ENCODE data around the gene EIF4E1B.

DNA sequence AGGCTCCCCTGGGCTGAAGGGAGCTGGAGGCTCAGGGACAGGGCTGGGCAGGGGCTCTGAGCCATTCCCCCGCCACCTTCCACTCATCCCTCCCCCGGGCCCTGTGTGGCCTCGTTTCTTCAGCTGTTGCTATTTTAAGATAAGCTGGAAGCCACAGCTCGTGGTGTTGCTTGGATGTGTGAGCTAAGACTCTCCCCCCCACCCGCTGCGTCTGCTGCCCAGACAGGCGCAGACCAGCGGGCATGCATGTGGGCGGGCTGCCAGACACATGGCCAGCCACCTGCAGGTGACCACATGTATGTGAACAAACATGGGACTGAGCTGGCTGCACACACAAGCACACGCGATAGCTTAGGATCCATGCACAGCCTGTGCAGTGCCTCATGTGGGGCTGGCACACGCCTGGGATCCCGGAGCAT lies 8.8 kb upstream of the EIF4E1B start:
- TF ChIP-seq NR3C1 (IDR thresholded peaks at IDR 0.05), result no peak
- no peak for TF ChIP-seq CBX2 (IDR thresholded peaks at IDR 0.05; ENCODE audit: borderline replicate concordance, low read depth)
- TF ChIP-seq, protein P1, sequence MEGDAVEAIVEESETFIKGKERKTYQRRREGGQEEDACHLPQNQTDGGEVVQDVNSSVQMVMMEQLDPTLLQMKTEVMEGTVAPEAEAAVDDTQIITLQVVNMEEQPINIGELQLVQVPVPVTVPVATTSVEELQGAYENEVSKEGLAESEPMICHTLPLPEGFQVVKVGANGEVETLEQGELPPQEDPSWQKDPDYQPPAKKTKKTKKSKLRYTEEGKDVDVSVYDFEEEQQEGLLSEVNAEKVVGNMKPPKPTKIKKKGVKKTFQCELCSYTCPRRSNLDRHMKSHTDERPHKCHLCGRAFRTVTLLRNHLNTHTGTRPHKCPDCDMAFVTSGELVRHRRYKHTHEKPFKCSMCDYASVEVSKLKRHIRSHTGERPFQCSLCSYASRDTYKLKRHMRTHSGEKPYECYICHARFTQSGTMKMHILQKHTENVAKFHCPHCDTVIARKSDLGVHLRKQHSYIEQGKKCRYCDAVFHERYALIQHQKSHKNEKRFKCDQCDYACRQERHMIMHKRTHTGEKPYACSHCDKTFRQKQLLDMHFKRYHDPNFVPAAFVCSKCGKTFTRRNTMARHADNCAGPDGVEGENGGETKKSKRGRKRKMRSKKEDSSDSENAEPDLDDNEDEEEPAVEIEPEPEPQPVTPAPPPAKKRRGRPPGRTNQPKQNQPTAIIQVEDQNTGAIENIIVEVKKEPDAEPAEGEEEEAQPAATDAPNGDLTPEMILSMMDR (IDR thresholded peaks at IDR 0.05), result no peak
- no peak for TF ChIP-seq POLR2A (IDR thresholded peaks at IDR 0.05; ENCODE audit: low read length)
- TF ChIP-seq, protein P2, sequence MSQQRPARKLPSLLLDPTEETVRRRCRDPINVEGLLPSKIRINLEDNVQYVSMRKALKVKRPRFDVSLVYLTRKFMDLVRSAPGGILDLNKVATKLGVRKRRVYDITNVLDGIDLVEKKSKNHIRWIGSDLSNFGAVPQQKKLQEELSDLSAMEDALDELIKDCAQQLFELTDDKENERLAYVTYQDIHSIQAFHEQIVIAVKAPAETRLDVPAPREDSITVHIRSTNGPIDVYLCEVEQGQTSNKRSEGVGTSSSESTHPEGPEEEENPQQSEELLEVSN (IDR thresholded peaks at IDR 0.05; ENCODE audit: borderline replicate concordance, low read depth), result no peak
- TF ChIP-seq MAX (IDR thresholded peaks at IDR 0.05), result no peak
